ENCODE measurements around the gene PLCB1.

Gene PLCB1

GRCh38 chr20:8220716-8221115 lies 88.7 kb downstream of the PLCB1 start:
- Mint-ChIP-seq H3K27me3 (no peaks in the 10 kb centered on the region), H3K4me3 (no peak overlapping the region), H3K36me3 (no peaks in the 10 kb centered on the region), H3K4me1 (no peaks in the 10 kb centered on the region), H3K9me3 (no peaks in the 10 kb centered on the region), H3K27ac (no peak overlapping the region)
- ATAC-seq (ENCODE audit: low read depth) = no peak
- no peak for DNase-seq (ENCODE audit: low spot score in 2 of 2)

GRCh38 chr20:8221887-8222419 lies 89.9 kb downstream of the PLCB1 start:
- DNase-seq (ENCODE audit: low spot score in 2 of 2) (no peak), ATAC-seq (ENCODE audit: low read depth) (no peak)
- no peaks in the 10 kb centered on the region for H3K36me3 Mint-ChIP-seq
- H3K4me3 Mint-ChIP-seq = no peak overlapping the region
- H3K27ac Mint-ChIP-seq = no peak overlapping the region
- no peaks in the 10 kb centered on the region for H3K9me3 Mint-ChIP-seq
- H3K27me3 Mint-ChIP-seq = peaks cover 4% of the 10 kb centered on the region
- no peaks in the 10 kb centered on the region for H3K4me1 Mint-ChIP-seq

- Mint-ChIP-seq H3K27ac (no peak overlapping the region), H3K9me3 (no peaks in the 10 kb centered on the region), H3K36me3 (no peaks in the 10 kb centered on the region), H3K4me1 (no peaks in the 10 kb centered on the region), H3K27me3 (peaks cover 5% of the 10 kb centered on the region), H3K4me3 (no peak overlapping the region)
- DNase-seq (ENCODE audit: low spot score in 2 of 2) (no peak), ATAC-seq (ENCODE audit: low read depth) (no peak)
Measured at GRCh38 chr20:8223091-8223870, 91.2 kb downstream of the PLCB1 start.

GRCh38 chr20:8225658-8226057 lies 93.6 kb downstream of the PLCB1 start:
- H3K36me3 Mint-ChIP-seq = no peaks in the 10 kb centered on the region

GRCh38 chr20:8226106-8226505 lies 94.0 kb downstream of the PLCB1 start:
- no peaks in the 10 kb centered on the region for H3K9me3 Mint-ChIP-seq
- H3K27ac Mint-ChIP-seq = no peak overlapping the region
- no peak overlapping the region for H3K4me3 Mint-ChIP-seq
- H3K36me3 Mint-ChIP-seq = no peaks in the 10 kb centered on the region
- H3K4me1 Mint-ChIP-seq = no peaks in the 10 kb centered on the region
- peaks cover 9% of the 10 kb centered on the region for H3K27me3 Mint-ChIP-seq
- no peak for ATAC-seq (ENCODE audit: low read depth)
- no peak for DNase-seq (ENCODE audit: low spot score in 2 of 2)

More at GRCh38 chr20:8225658-8226057, 93.6 kb downstream of the PLCB1 start:
- Mint-ChIP-seq H3K4me3 (no peak overlapping the region), H3K27ac (no peak overlapping the region), H3K27me3 (peaks cover 7% of the 10 kb centered on the region), H3K9me3 (no peaks in the 10 kb centered on the region), H3K4me1 (no peaks in the 10 kb centered on the region)
- DNase-seq (ENCODE audit: low spot score in 2 of 2) (no peak), ATAC-seq (ENCODE audit: low read depth) (no peak)

- Mint-ChIP-seq H3K4me3 (no peak overlapping the region), H3K27ac (no peak overlapping the region), H3K4me1 (no peaks in the 10 kb centered on the region), H3K27me3 (peaks cover 9% of the 10 kb centered on the region), H3K9me3 (no peaks in the 10 kb centered on the region), H3K36me3 (no peaks in the 10 kb centered on the region)
- no peak for ATAC-seq (ENCODE audit: low read depth)
- DNase-seq (ENCODE audit: low spot score in 2 of 2) = no peak
Measured at GRCh38 chr20:8227293-8227692, 95.2 kb downstream of the PLCB1 start.

GRCh38 chr20:8228315-8228714 lies 96.2 kb downstream of the PLCB1 start:
- Mint-ChIP-seq H3K9me3 (no peaks in the 10 kb centered on the region), H3K4me3 (no peak overlapping the region), H3K4me1 (no peaks in the 10 kb centered on the region), H3K36me3 (no peaks in the 10 kb centered on the region), H3K27me3 (peaks cover 9% of the 10 kb centered on the region), H3K27ac (no peak overlapping the region)
- ATAC-seq (ENCODE audit: low read depth) = no peak
- no peak for DNase-seq (ENCODE audit: low spot score in 2 of 2)

GRCh38 chr20:8229090-8229489 lies 97.0 kb downstream of the PLCB1 start:
- H3K4me1 Mint-ChIP-seq = no peaks in the 10 kb centered on the region
- peaks cover 11% of the 10 kb centered on the region for H3K27me3 Mint-ChIP-seq
- H3K27ac Mint-ChIP-seq = no peak overlapping the region
- DNase-seq (ENCODE audit: low spot score in 2 of 2) = no peak
- H3K9me3 Mint-ChIP-seq = no peaks in the 10 kb centered on the region
- no peak for ATAC-seq (ENCODE audit: low read depth)
- H3K4me3 Mint-ChIP-seq = no peak overlapping the region
- H3K36me3 Mint-ChIP-seq = no peaks in the 10 kb centered on the region

- H3K4me3 Mint-ChIP-seq = no peak overlapping the region
- no peaks in the 10 kb centered on the region for H3K9me3 Mint-ChIP-seq
- ATAC-seq (ENCODE audit: low read depth) = no peak
- no peaks in the 10 kb centered on the region for H3K4me1 Mint-ChIP-seq
- H3K27ac Mint-ChIP-seq = no peak overlapping the region
- no peaks in the 10 kb centered on the region for H3K36me3 Mint-ChIP-seq
- H3K27me3 Mint-ChIP-seq = peaks cover 8% of the 10 kb centered on the region
- DNase-seq (ENCODE audit: low spot score in 2 of 2) = no peak
Measured at GRCh38 chr20:8231038-8231437, 99.0 kb downstream of the PLCB1 start.

- Mint-ChIP-seq H3K36me3 (no peaks in the 10 kb centered on the region), H3K27me3 (peaks cover 7% of the 10 kb centered on the region), H3K27ac (no peak overlapping the region), H3K9me3 (no peaks in the 10 kb centered on the region), H3K4me3 (no peak overlapping the region), H3K4me1 (no peaks in the 10 kb centered on the region)
- DNase-seq (ENCODE audit: low spot score in 2 of 2) (no peak), ATAC-seq (ENCODE audit: low read depth) (no peak)
Measured at GRCh38 chr20:8232332-8232731, 100.3 kb downstream of the PLCB1 start.

- Mint-ChIP-seq H3K36me3 (no peaks in the 10 kb centered on the region), H3K27me3 (peaks cover 4% of the 10 kb centered on the region), H3K4me1 (no peaks in the 10 kb centered on the region), H3K4me3 (no peak overlapping the region), H3K9me3 (no peaks in the 10 kb centered on the region), H3K27ac (no peak overlapping the region)
- no peak for ATAC-seq (ENCODE audit: low read depth)
- no peak for DNase-seq (ENCODE audit: low spot score in 2 of 2)
Measured at GRCh38 chr20:8234580-8234979, 102.5 kb downstream of the PLCB1 start.

GRCh38 chr20:8242066-8242465 lies 110.0 kb downstream of the PLCB1 start:
- Mint-ChIP-seq H3K4me3 (no peak overlapping the region), H3K9me3 (no peaks in the 10 kb centered on the region), H3K27me3 (no peaks in the 10 kb centered on the region), H3K36me3 (no peaks in the 10 kb centered on the region), H3K4me1 (peaks cover 7% of the 10 kb centered on the region), H3K27ac (no peak overlapping the region)
- ATAC-seq (ENCODE audit: low read depth) (no peak), DNase-seq (ENCODE audit: low spot score in 2 of 2) (no peak)

- Mint-ChIP-seq H3K9me3 (no peaks in the 10 kb centered on the region), H3K4me1 (peaks cover 7% of the 10 kb centered on the region), H3K27ac (no peak overlapping the region), H3K27me3 (no peaks in the 10 kb centered on the region), H3K4me3 (no peak overlapping the region), H3K36me3 (no peaks in the 10 kb centered on the region)
- DNase-seq (ENCODE audit: low spot score in 2 of 2) (no peak), ATAC-seq (ENCODE audit: low read depth) (no peak)
Measured at GRCh38 chr20:8242827-8243724, 111.0 kb downstream of the PLCB1 start.

- H3K36me3 Mint-ChIP-seq = no peaks in the 10 kb centered on the region
- no peak overlapping the region for H3K27ac Mint-ChIP-seq
- no peak for ATAC-seq (ENCODE audit: low read depth)
- H3K4me3 Mint-ChIP-seq = no peak overlapping the region
- H3K9me3 Mint-ChIP-seq = no peaks in the 10 kb centered on the region
- H3K4me1 Mint-ChIP-seq = peaks cover 7% of the 10 kb centered on the region
- H3K27me3 Mint-ChIP-seq = no peaks in the 10 kb centered on the region
- DNase-seq (ENCODE audit: low spot score in 2 of 2) = no peak
Measured at GRCh38 chr20:8244637-8245036, 112.6 kb downstream of the PLCB1 start.
